Vagina (tissue), 2 donors: ENCODE results near the gene NFIB.

ENCODE experiments used
- POLR2A ChIP-seq, 2 donors: fragments of 450-650 bp; IDR thresholded peaks; one replicate each; pipeline ENCODE4 v1.6.1; 2017; ENCODE audit warnings: antibody characterized with exemption in 2 of 2, mild to moderate bottlenecking in 2 of 2, moderate library complexity in 2 of 2
- POLR2AphosphoS5 ChIP-seq, 2 donors: sonication (generic); formaldehyde crosslinking; IDR thresholded peaks; one replicate each; pipeline ENCODE4 v1.9.0; 2017; ENCODE audit warnings: antibody characterized with exemption in 2 of 2, mild to moderate bottlenecking in 2 of 2, low read depth in 1 of 2; ENCODE audit not compliant: insufficient read depth in 1 of 2
- TF ChIP-seq, protein P1 (sequence below), 3 experiments: fragments of 450-650 bp in 2 of 3; fragments of 200-600 bp in 1 of 3; sonication (generic) in 1 of 3; IDR thresholded peaks; one replicate each; pipeline ENCODE4 v1.5.1; 2017 to 2019; ENCODE audit warnings: antibody characterized with exemption in 3 of 3, mild to moderate bottlenecking in 2 of 3, moderate library complexity in 2 of 3

DNA sequence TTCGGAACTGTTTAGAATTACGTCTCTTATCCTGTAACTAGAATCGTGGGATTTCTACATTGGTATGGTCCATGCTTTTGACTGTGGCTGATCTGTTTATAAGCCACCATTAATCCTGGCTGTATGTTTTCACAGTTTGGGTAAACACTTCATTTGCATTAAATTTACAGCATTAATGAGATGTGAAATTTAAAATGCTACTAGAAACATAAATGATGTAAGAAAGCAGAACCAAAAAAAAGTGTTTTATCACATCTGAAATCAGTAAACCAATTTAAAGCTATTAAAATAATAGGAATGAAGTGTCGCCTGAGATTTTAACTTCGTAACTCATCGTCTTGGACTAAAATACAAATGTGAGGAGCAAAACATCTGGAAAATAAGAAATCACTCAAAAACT is 201.7 kb downstream of the NFIB start:
- TF ChIP-seq, protein P1, sequence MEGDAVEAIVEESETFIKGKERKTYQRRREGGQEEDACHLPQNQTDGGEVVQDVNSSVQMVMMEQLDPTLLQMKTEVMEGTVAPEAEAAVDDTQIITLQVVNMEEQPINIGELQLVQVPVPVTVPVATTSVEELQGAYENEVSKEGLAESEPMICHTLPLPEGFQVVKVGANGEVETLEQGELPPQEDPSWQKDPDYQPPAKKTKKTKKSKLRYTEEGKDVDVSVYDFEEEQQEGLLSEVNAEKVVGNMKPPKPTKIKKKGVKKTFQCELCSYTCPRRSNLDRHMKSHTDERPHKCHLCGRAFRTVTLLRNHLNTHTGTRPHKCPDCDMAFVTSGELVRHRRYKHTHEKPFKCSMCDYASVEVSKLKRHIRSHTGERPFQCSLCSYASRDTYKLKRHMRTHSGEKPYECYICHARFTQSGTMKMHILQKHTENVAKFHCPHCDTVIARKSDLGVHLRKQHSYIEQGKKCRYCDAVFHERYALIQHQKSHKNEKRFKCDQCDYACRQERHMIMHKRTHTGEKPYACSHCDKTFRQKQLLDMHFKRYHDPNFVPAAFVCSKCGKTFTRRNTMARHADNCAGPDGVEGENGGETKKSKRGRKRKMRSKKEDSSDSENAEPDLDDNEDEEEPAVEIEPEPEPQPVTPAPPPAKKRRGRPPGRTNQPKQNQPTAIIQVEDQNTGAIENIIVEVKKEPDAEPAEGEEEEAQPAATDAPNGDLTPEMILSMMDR (IDR thresholded peaks at IDR 0.05) = no peak
- no peak for TF ChIP-seq POLR2A (IDR thresholded peaks at IDR 0.05)
- no peak for TF ChIP-seq POLR2AphosphoS5 (IDR thresholded peaks at IDR 0.05; ENCODE audit: insufficient read depth in 1 of 2, low read depth in 1 of 2)
